ENCODE measurements around the gene BIK. TPM values are rescaled to one million over a fixed set of nuclear protein-coding genes. Genes with fewer than 3 reads are reported as not detected.

BIK gene, protein sequence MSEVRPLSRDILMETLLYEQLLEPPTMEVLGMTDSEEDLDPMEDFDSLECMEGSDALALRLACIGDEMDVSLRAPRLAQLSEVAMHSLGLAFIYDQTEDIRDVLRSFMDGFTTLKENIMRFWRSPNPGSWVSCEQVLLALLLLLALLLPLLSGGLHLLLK
- 10 to 100 TPM; 11.4 to 18.5 TPM for polyA plus RNA-seq

DNA sequence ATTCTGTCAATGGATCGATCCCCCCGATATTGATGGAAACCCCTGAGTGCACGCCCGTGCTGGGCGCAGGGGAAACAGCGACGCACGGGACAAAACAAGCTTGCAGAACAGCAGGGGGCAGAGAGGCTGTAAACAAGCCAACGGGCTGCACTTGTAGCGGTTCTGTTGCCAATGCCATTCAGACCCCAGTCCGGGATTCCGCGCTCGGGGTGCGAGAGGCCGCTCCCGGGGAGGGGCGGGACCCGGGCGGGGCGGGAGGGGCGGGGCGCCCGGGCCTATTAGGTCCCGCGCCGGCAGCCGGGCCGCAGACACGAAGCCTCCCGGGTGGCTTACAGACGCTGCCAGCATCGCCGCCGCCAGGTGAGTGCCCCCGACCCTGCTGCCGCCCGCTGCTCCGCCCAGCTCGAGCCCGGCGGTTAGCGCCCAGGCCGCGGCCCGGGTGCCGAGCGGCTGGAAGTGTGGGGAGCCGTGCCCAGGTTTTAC lies at the start of gene BIK:
BIK (plus strand) TSS at position 307 of the 483 bp plus-strand sequence. CDS start 13,273 bp downstream, outside the sequence.
- Histone ChIP-seq H3K27me3 (ENCODE audit: control insufficient read depth in 1 of 2, insufficient read depth in 2 of 2, low read length in 2 of 2) (no peaks in the 10 kb centered on the region), H3K36me3 (ENCODE audit: control insufficient read depth in 2 of 2, insufficient read depth in 2 of 2, low read length in 1 of 2) (no peaks in the 10 kb centered on the region), H3K4me3 (ENCODE audit: low read depth in 1 of 2, low read length in 2 of 2) (peak within 1 kb of the TSS; percentile 59 to 74), H3K4me1 (ENCODE audit: control insufficient read depth in 2 of 2, insufficient read depth in 2 of 2, low read length in 1 of 2) (peaks cover 0 to 4% of the 10 kb centered on the region in 2 donors), H3K27ac (ENCODE audit: low read depth in 2 of 2, low read length in 1 of 2) (peak within 1 kb of the TSS in 1 of 2 donors; percentile 53), H3K9me3 (ENCODE audit: control insufficient read depth in 2 of 2, insufficient read depth in 1 of 2, low read depth in 1 of 2, low read length in 1 of 2) (no peaks in the 10 kb centered on the region)
- 0 to 1% methylated on average over 26 to 49 of the region's 49 CpGs for WGBS, 2 donors

DNA sequence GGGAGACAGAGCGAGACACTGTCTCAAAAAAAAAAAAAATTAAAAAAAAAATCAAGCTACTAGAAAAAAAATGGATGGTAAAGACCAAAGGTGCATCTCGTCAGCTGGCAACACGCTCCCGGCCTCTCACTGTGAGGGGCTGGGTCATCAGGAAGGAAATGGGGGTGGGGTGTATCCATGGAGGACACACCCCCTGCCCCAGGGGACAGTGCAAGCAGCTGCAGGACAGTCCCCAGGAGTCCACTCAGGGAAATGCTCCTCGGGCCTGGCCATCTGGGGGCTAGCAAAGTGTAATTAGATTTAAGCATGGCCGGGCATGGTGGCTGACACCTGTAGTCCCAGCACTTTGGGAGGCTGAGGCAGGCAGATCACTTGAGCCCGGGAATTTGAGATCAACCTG lies 44.4 kb upstream of the BIK start:
- no peak overlapping the region for H3K27ac ChIP-seq (ENCODE audit: low read depth in 2 of 2, low read length in 1 of 2)
- WGBS, 2 donors, result 82 to 83% methylated on average over 7 of the region's 7 CpGs
- H3K9me3 ChIP-seq (ENCODE audit: control insufficient read depth in 2 of 2, insufficient read depth in 1 of 2, low read depth in 1 of 2, low read length in 1 of 2), result no peaks in the 10 kb centered on the region
- peaks cover 0 to 5% of the 10 kb centered on the region in 2 donors for H3K36me3 ChIP-seq (ENCODE audit: control insufficient read depth in 2 of 2, insufficient read depth in 2 of 2, low read length in 1 of 2)
- no peak overlapping the region for H3K4me3 ChIP-seq (ENCODE audit: low read depth in 1 of 2, low read length in 2 of 2)
- H3K27me3 ChIP-seq (ENCODE audit: control insufficient read depth in 1 of 2, insufficient read depth in 2 of 2, low read length in 2 of 2), result no peaks in the 10 kb centered on the region
- peaks cover 0 to 2% of the 10 kb centered on the region in 2 donors for H3K4me1 ChIP-seq (ENCODE audit: control insufficient read depth in 2 of 2, insufficient read depth in 2 of 2, low read length in 1 of 2)

DNA sequence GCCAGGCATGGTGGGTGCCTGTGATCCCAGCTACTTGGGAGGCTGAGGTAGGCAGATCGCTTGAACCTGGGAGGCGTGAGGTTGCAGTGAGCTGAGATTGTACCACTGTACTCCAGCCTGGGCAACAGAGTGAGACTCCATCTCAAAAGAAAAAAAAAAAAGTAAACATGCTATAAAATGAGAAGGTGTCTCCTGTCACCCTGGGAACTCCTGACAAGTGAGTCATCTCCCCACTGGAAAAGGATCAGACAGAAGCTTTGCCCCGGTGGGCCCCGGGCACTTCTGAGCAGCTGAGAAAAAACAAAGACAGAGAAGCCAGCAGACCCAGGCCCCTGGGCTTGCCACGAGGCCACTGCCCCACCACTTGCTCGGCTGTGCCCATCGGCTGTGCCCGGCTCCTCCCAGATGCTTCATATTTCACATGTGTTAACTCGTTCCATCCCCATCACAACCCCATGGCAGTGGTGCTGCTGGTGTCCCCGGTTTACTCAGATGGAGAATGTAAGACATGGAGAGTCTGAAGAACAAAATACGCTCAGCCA lies 43.6 kb upstream of the BIK start:
- Histone ChIP-seq H3K4me1 (ENCODE audit: control insufficient read depth in 2 of 2, insufficient read depth in 2 of 2, low read length in 1 of 2) (peaks cover 0 to 2% of the 10 kb centered on the region in 2 donors), H3K4me3 (ENCODE audit: low read depth in 1 of 2, low read length in 2 of 2) (no peak overlapping the region), H3K27ac (ENCODE audit: low read depth in 2 of 2, low read length in 1 of 2) (peak overlapping the region; percentile 34 to 66), H3K9me3 (ENCODE audit: control insufficient read depth in 2 of 2, insufficient read depth in 1 of 2, low read depth in 1 of 2, low read length in 1 of 2) (no peaks in the 10 kb centered on the region), H3K36me3 (ENCODE audit: control insufficient read depth in 2 of 2, insufficient read depth in 2 of 2, low read length in 1 of 2) (peaks cover 0 to 3% of the 10 kb centered on the region in 2 donors), H3K27me3 (ENCODE audit: control insufficient read depth in 1 of 2, insufficient read depth in 2 of 2, low read length in 2 of 2) (no peaks in the 10 kb centered on the region)
- WGBS, 2 donors, result 51 to 67% methylated on average over 11 of the region's 11 CpGs

DNA sequence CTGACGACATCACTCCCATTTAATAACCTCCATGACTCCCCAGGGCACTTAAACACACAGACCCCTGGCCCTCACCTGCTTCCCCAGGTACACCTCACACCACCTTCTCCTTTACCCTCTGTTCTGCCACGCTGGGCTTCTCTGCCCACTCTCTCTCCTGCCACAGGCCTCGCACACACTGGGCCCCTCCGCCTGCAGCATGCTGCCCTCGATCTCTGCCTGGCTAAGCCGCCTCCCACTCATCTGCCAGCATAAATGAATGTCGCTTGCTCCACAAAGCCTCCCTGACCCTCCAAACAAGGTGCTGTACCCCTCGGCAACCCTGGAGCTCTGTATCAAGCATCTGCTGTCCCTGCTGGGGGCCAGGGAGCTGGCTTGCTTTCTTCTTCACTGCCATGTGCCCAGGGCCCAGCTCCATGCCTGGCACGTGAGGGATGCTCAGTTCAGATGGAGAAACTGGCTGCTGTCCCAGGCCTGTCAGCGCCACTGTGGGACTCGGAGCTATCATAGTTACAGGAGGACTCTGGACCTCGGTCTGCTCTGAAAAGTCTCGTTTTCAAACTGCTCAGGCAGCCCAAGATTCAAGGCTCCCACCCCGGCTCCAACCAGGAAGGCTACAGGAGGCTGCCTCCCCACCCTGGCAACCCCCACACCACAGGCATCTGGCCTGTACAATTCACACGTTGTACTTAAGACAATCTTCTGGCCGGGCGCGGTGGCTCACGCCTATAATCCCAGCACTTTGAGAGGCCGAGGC lies 33.3 kb upstream of the BIK start:
- Histone ChIP-seq H3K27ac (ENCODE audit: low read depth in 2 of 2, low read length in 1 of 2) (no peak overlapping the region), H3K27me3 (ENCODE audit: control insufficient read depth in 1 of 2, insufficient read depth in 2 of 2, low read length in 2 of 2) (no peaks in the 10 kb centered on the region), H3K36me3 (ENCODE audit: control insufficient read depth in 2 of 2, insufficient read depth in 2 of 2, low read length in 1 of 2) (no peaks in the 10 kb centered on the region), H3K4me3 (ENCODE audit: low read depth in 1 of 2, low read length in 2 of 2) (no peak overlapping the region), H3K9me3 (ENCODE audit: control insufficient read depth in 2 of 2, insufficient read depth in 1 of 2, low read depth in 1 of 2, low read length in 1 of 2) (no peaks in the 10 kb centered on the region), H3K4me1 (ENCODE audit: control insufficient read depth in 2 of 2, insufficient read depth in 2 of 2, low read length in 1 of 2) (peaks cover 0 to 7% of the 10 kb centered on the region in 2 donors)
- WGBS, 2 donors, result 77 to 82% methylated on average over 20 of the region's 20 CpGs

DNA sequence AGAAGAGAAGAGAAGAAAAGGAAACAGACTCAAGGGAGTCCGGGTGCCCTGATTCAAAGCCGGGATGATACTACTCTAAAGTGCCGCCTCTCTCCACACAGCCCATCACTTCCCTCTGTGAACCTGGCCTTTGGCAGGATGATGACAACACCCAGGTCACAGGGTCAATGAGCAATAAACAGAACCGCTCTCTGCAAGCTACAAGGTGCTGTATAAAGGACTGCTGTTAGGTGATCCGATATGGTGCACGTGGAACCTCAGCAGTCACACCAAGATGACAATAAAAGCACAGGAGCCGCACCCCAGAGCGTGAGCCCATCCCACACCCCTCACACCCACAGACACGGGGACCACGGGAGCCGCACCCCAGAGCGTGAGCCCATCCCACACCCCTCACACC lies 32.0 kb upstream of the BIK start:
- WGBS, 2 donors, result 74 to 86% methylated on average over 12 of the region's 12 CpGs

DNA sequence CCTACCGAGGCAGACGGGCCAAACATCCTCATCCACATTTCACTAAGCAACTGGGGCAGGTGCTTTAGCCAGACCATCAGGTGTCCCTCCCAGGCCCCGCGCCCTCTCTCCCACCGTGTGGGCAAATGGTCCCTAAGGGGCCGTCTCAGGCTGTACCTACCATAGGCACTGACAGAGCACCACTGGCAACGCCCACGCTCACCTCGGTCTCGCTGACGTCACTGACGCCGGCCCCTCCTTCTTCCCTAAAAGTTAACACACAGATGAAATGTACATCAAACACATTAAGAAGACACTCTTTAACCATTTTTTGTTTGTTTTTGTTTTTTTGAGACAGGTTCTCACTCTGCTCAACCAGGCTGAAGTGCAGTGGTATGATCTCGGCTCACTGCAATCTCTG lies 30.8 kb upstream of the BIK start:
- H3K27ac ChIP-seq (ENCODE audit: low read depth in 2 of 2, low read length in 1 of 2), result no peak overlapping the region
- H3K9me3 ChIP-seq (ENCODE audit: control insufficient read depth in 2 of 2, insufficient read depth in 1 of 2, low read depth in 1 of 2, low read length in 1 of 2), result no peaks in the 10 kb centered on the region
- H3K4me1 ChIP-seq (ENCODE audit: control insufficient read depth in 2 of 2, insufficient read depth in 2 of 2, low read length in 1 of 2), result peaks cover 0 to 7% of the 10 kb centered on the region in 2 donors
- WGBS, 2 donors, result 94 to 95% methylated on average over 14 of the region's 14 CpGs
- H3K4me3 ChIP-seq (ENCODE audit: low read depth in 1 of 2, low read length in 2 of 2), result no peak overlapping the region
- H3K27me3 ChIP-seq (ENCODE audit: control insufficient read depth in 1 of 2, insufficient read depth in 2 of 2, low read length in 2 of 2), result no peaks in the 10 kb centered on the region
- no peaks in the 10 kb centered on the region for H3K36me3 ChIP-seq (ENCODE audit: control insufficient read depth in 2 of 2, insufficient read depth in 2 of 2, low read length in 1 of 2)

More for the DNA sequence above, 32.0 kb upstream of the BIK start:
- no peaks in the 10 kb centered on the region for H3K9me3 ChIP-seq (ENCODE audit: control insufficient read depth in 2 of 2, insufficient read depth in 1 of 2, low read depth in 1 of 2, low read length in 1 of 2)
- H3K36me3 ChIP-seq (ENCODE audit: control insufficient read depth in 2 of 2, insufficient read depth in 2 of 2, low read length in 1 of 2), result no peaks in the 10 kb centered on the region
- H3K4me1 ChIP-seq (ENCODE audit: control insufficient read depth in 2 of 2, insufficient read depth in 2 of 2, low read length in 1 of 2), result peaks cover 0 to 7% of the 10 kb centered on the region in 2 donors
- H3K27ac ChIP-seq (ENCODE audit: low read depth in 2 of 2, low read length in 1 of 2), result no peak overlapping the region
- no peak overlapping the region for H3K4me3 ChIP-seq (ENCODE audit: low read depth in 1 of 2, low read length in 2 of 2)
- H3K27me3 ChIP-seq (ENCODE audit: control insufficient read depth in 1 of 2, insufficient read depth in 2 of 2, low read length in 2 of 2), result no peaks in the 10 kb centered on the region

DNA sequence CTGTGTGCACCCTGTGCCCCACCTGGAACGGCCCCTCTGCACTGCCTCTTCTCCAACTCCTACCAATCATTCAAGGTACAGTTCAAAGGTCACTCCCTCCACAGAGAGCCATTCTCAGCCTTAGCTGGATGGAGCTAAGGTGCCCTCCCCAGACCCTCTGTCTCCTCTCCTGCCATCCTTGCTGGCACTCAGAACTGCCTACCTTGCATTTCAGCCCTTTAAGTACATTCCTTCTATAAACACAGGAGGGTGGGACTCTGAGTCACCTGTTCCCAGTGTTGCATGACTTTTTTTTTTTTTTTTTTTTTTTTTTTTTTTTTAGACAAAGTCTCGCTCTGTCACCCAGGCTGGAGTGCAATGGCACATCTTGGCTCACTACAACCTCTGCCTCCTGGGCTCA lies 29.9 kb upstream of the BIK start:
- H3K9me3 ChIP-seq (ENCODE audit: control insufficient read depth in 2 of 2, insufficient read depth in 1 of 2, low read depth in 1 of 2, low read length in 1 of 2), result no peaks in the 10 kb centered on the region
- no peak overlapping the region for H3K4me3 ChIP-seq (ENCODE audit: low read depth in 1 of 2, low read length in 2 of 2)
- H3K4me1 ChIP-seq (ENCODE audit: control insufficient read depth in 2 of 2, insufficient read depth in 2 of 2, low read length in 1 of 2), result peaks cover 0 to 7% of the 10 kb centered on the region in 2 donors
- 53 to 59% methylated on average over 2 of the region's 2 CpGs for WGBS, 2 donors
- H3K27me3 ChIP-seq (ENCODE audit: control insufficient read depth in 1 of 2, insufficient read depth in 2 of 2, low read length in 2 of 2), result no peaks in the 10 kb centered on the region
- no peaks in the 10 kb centered on the region for H3K36me3 ChIP-seq (ENCODE audit: control insufficient read depth in 2 of 2, insufficient read depth in 2 of 2, low read length in 1 of 2)
- peak overlapping the region in 1 of 2 donors; percentile 72 for H3K27ac ChIP-seq (ENCODE audit: low read depth in 2 of 2, low read length in 1 of 2)

DNA sequence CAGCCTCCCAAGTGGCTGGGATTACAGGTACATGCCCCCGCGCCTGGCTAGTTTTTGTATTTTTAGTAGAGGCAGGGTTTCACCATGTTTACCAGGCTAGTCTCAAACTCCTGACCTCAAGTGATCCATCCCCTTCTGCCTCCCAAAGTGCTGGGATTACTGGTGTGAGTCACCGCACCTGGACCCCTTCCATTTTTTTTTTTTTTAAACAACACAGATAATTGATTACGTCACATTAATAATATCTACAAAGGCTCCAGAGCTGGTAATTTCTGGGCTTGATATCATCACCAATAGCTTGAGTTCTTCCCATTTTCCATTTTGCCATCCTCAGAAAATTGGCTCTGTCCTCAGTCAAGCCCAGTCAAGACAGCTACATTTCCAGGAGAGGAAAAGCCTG lies 28.6 kb upstream of the BIK start:
- no peak overlapping the region for H3K4me3 ChIP-seq (ENCODE audit: low read depth in 1 of 2, low read length in 2 of 2)

DNA sequence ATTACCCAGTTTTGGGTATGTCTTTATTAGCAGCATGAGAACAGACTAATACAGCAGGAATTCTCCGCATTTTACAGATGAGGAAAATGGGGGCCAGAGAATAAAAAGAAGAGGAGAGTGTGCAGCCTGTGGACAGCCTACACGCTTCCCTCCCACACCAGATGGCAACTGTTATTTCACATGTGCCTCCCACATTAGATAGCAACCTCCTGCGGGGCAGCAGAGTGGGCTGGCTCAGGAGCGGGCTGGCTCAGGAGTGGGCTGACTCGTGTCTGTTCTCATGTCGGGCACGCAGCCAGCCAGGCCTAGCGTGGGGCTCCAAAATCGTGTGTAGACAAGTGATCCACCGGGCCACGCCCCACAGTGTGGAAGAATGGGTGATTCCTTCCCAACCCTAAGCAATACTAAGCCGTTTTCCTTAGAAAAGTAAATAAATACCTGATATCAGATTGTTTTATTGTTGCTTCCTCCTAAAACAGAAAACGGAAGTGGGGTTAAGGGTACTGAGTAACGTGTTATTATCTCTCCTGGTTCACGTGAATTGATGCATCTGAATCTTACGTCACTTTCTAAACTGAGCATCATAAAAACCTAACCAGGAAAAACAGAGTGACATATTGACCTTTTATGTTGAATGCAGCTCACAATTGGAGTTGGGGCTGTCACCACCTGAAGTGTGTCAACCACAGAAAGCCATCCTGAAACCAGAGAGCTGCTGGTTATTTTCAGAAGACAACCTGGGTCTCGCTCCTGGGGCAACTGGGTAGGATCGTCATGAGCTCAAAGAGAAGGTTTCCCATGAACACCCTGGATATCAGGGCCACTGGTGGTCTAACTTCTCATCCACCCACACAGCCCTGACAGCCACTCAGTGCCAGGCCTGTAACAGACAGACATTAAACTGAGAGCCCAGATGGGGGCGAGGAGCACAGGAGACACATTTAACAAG lies 24.6 kb upstream of the BIK start:
- H3K27ac ChIP-seq (ENCODE audit: low read depth in 2 of 2, low read length in 1 of 2), result no peak overlapping the region
- 58 to 75% methylated on average over 19 of the region's 19 CpGs for WGBS, 2 donors

More for the DNA sequence above, 28.6 kb upstream of the BIK start:
- H3K27ac ChIP-seq (ENCODE audit: low read depth in 2 of 2, low read length in 1 of 2), result no peak overlapping the region
- 64 to 79% methylated on average over 4 of the region's 4 CpGs for WGBS, 2 donors
- no peaks in the 10 kb centered on the region for H3K9me3 ChIP-seq (ENCODE audit: control insufficient read depth in 2 of 2, insufficient read depth in 1 of 2, low read depth in 1 of 2, low read length in 1 of 2)
- H3K36me3 ChIP-seq (ENCODE audit: control insufficient read depth in 2 of 2, insufficient read depth in 2 of 2, low read length in 1 of 2), result no peaks in the 10 kb centered on the region
- peaks cover 0 to 10% of the 10 kb centered on the region in 2 donors for H3K4me1 ChIP-seq (ENCODE audit: control insufficient read depth in 2 of 2, insufficient read depth in 2 of 2, low read length in 1 of 2)
- H3K27me3 ChIP-seq (ENCODE audit: control insufficient read depth in 1 of 2, insufficient read depth in 2 of 2, low read length in 2 of 2), result no peaks in the 10 kb centered on the region

More for the DNA sequence above, 24.6 kb upstream of the BIK start:
- H3K27me3 ChIP-seq (ENCODE audit: control insufficient read depth in 1 of 2, insufficient read depth in 2 of 2, low read length in 2 of 2), result no peaks in the 10 kb centered on the region
- no peaks in the 10 kb centered on the region for H3K36me3 ChIP-seq (ENCODE audit: control insufficient read depth in 2 of 2, insufficient read depth in 2 of 2, low read length in 1 of 2)
- H3K4me3 ChIP-seq (ENCODE audit: low read depth in 1 of 2, low read length in 2 of 2), result no peak overlapping the region
- H3K9me3 ChIP-seq (ENCODE audit: control insufficient read depth in 2 of 2, insufficient read depth in 1 of 2, low read depth in 1 of 2, low read length in 1 of 2), result no peaks in the 10 kb centered on the region
- H3K4me1 ChIP-seq (ENCODE audit: control insufficient read depth in 2 of 2, insufficient read depth in 2 of 2, low read length in 1 of 2), result peaks cover 0 to 7% of the 10 kb centered on the region in 2 donors

Data from esophagus (tissue), 2 donors.